B cell (primary cell): ENCODE measurements around the gene PLPP4. TPM values are rescaled to one million over a fixed set of nuclear protein-coding genes. Genes with fewer than 3 reads are reported as not detected.

ENCODE experiments used
- ATAC-seq: fragments of 200-7000 bp; cut with Tn5 transposase; one replicate; pipeline ENCODE4 v1.10.0; 2021; ENCODE audit warnings: low read depth, mild to moderate bottlenecking, moderate number of reproducible peaks, moderate library complexity
- CTCF ChIA-PET: fragments of 350-600 bp; sonication (Branson Sonifier 250); formaldehyde crosslinking; loops from one replicate; lab custom pipeline; 2021; ENCODE audit warnings: antibody characterized with exemption, inconsistent platforms; lab: Charles Lee
- POLR2A ChIA-PET: fragments of 350-600 bp; sonication (Branson Sonifier 250); formaldehyde crosslinking; loops from one replicate; lab custom pipeline; 2021; ENCODE audit warnings: antibody characterized with exemption; lab: Charles Lee
- DNase-seq: peaks from one replicate; pipeline ENCODE4 v3.0.0; 2013
- H2AFZ ChIP-seq: 2 replicates; pipeline ENCODE4 v1.6.1; 2012; ENCODE audit warnings: mild to moderate bottlenecking, low read depth, low read length; ENCODE audit not compliant: insufficient read depth, poor library complexity, severe bottlenecking
- H3K27ac ChIP-seq, 2 donors: 1 replicate in 1 of 2; 2 replicates in 1 of 2; pipeline ENCODE4 v1.5.1; 2012 to 2013; ENCODE audit warnings: low read length in 2 of 2, mild to moderate bottlenecking in 2 of 2, moderate library complexity in 1 of 2
- H3K27me3 ChIP-seq, 4 experiments: fragments of 200-600 bp in 1 of 4; sonication (generic) in 1 of 4; replicated peaks in 1 of 4; 1 replicate in 2 of 4; 2 replicates in 2 of 4; pipeline versions ENCODE4 v1.6.1 to v1.7.0; 2013 to 2016; ENCODE audit warnings: low read length in 3 of 4, mild to moderate bottlenecking in 2 of 4, mixed read lengths in 1 of 4, moderate library complexity in 1 of 4; ENCODE audit not compliant: insufficient read depth in 4 of 4, control insufficient read depth in 3 of 4; ENCODE audit errors: control extremely low read depth in 1 of 4
- H3K36me3 ChIP-seq, 2 experiments: replicated peaks in 1 of 2; 1 replicate in 1 of 2; 2 replicates in 1 of 2; pipeline versions ENCODE4 v1.6.1 to v1.7.1; 2013; ENCODE audit warnings: low read length in 1 of 2; ENCODE audit not compliant: insufficient read depth in 2 of 2, control insufficient read depth in 1 of 2; ENCODE audit errors: control extremely low read depth in 1 of 2, extremely low read depth in 1 of 2
- H3K4me1 ChIP-seq, 2 donors: fragments of 200-600 bp in 1 of 2; sonication (generic) in 1 of 2; 1 replicate in 1 of 2; 2 replicates in 1 of 2; pipeline versions ENCODE4 v1.5.1 to v1.6.1; 2013 to 2017; ENCODE audit warnings: low read length in 2 of 2; ENCODE audit not compliant: control insufficient read depth in 2 of 2, insufficient read depth in 2 of 2
- H3K4me2 ChIP-seq: replicated peaks from 2 replicates; pipeline ENCODE3; 2012; ENCODE audit warnings: mild to moderate bottlenecking, low read depth, low read length; ENCODE audit not compliant: poor library complexity, severe bottlenecking
- H3K4me3 ChIP-seq, 5 experiments: fragments of 200-600 bp in 1 of 5; sonication (generic) in 1 of 5; 1 replicate in 3 of 5; 2 replicates in 2 of 5; pipeline versions ENCODE4 v1.5.1 to v1.7.0; 2011 to 2016; ENCODE audit warnings: low read length in 4 of 5, mild to moderate bottlenecking in 4 of 5, low read depth in 2 of 5, control low read depth in 1 of 5, moderate library complexity in 1 of 5; ENCODE audit not compliant: insufficient read depth in 1 of 5; ENCODE audit errors: control extremely low read depth in 1 of 5, extremely low read depth in 1 of 5
- H3K79me2 ChIP-seq: fragments of 200-600 bp; sonication (generic); one replicate; pipeline ENCODE4 v1.6.0; 2016; ENCODE audit warnings: low read length; ENCODE audit not compliant: control insufficient read depth, insufficient read depth
- H3K9ac ChIP-seq: fragments of 200-600 bp; sonication (generic); 2 replicates; pipeline ENCODE4 v1.6.1; 2017; ENCODE audit warnings: mild to moderate bottlenecking, low read length, moderate library complexity
- H3K9me3 ChIP-seq, 3 donors: one replicate each; pipeline versions ENCODE4 v1.6.1 to v1.7.1; 2013; ENCODE audit warnings: low read length in 2 of 3; ENCODE audit not compliant: control insufficient read depth in 2 of 3, insufficient read depth in 1 of 3; ENCODE audit errors: control extremely low read depth in 1 of 3
- H4K20me1 ChIP-seq: 2 replicates; pipeline ENCODE4 v1.6.0; 2012; ENCODE audit warnings: mild to moderate bottlenecking, low read length; ENCODE audit not compliant: insufficient read depth, control insufficient read depth, poor library complexity, severe bottlenecking
- H3K27ac Mint-ChIP-seq: one replicate; pipeline ENCODE4 v1.8.0; 2021; ENCODE audit warnings: mixed read lengths
- H3K27me3 Mint-ChIP-seq: one replicate; pipeline ENCODE4 v1.8.0; 2021; ENCODE audit warnings: mixed read lengths
- H3K4me1 Mint-ChIP-seq: one replicate; pipeline ENCODE4 v1.8.0; 2021; ENCODE audit warnings: mixed read lengths
- H3K4me3 Mint-ChIP-seq: one replicate; pipeline ENCODE4 v1.8.0; 2021; ENCODE audit warnings: mixed read lengths
- H3K9me3 Mint-ChIP-seq: one replicate; pipeline ENCODE4 v1.8.0; 2022; ENCODE audit warnings: mixed read lengths; ENCODE audit not compliant: insufficient read depth
- EZH2 ChIP-seq: IDR thresholded peaks from 2 replicates; pipeline ENCODE4 v1.6.1; 2012; ENCODE audit warnings: borderline replicate concordance, low read depth, mild to moderate bottlenecking, moderate library complexity, low read length; ENCODE audit not compliant: insufficient read depth, poor library complexity, severe bottlenecking
- WGBS: methylation state at CpG from one replicate; pipeline ENCODE4 v1.1.5; 2013; ENCODE audit warnings: missing lambda C conversion rate; ENCODE audit not compliant: insufficient coverage; 5-methylcytosine and 5-hydroxymethylcytosine counted together
- intact Hi-C: fragments of 100-400 bp; cut with micrococcal nuclease; formaldehyde crosslinking; loops from one replicate; pipeline ENCODE4 v1.10.0; 2022
- polyA plus RNA-seq: library from polyadenylated mRNA; depleted of rRNA; stranded (reverse); fragments of >200 nt; gene quantifications from 2 replicates; pipeline ENCODE4 v1.2.3, GENCODE V29; 2012
- total RNA-seq, 2 donors: library from RNA; stranded (reverse); fragments of 120-200 nt in 1 of 2; gene quantifications; 1 replicate in 1 of 2; 2 replicates in 1 of 2; pipeline versions ENCODE4 v1.2.3 to v1.2.4, GENCODE V29; 2013 to 2022
- TF ChIP-seq, protein P1 (sequence below): fragments of 200-600 bp; IDR thresholded peaks from one replicate; pipeline ENCODE4 v1.8.0; 2022; ENCODE audit warnings: antibody characterized with exemption, mild to moderate bottlenecking

Gene PLPP4
- total and polyA plus RNA-seq, 2 donors (not counting 1 experiment from before 2014, with no cell fraction given) = not detected

DNA sequence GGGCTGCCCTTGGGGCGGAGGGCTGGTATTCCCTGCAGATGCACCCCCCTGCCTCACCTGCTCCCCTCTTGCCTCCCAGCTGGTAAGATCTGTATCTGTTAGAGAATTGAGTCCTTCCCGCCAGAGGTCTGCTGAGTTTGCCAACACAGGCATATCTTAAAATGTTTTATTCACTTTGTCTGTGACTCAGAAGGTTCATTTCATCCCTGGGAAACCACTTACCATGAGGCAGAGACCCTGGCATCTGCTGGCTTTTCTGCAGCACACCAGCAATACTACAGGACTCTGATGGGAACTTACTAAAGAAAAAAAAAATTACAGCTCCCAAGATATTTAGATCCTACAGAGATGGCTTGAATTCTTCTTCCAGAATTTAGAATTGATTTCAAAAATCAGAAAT is 131.3 kb downstream of the PLPP4 start:
- no peak for TF ChIP-seq EZH2
- TF ChIP-seq, protein P1, sequence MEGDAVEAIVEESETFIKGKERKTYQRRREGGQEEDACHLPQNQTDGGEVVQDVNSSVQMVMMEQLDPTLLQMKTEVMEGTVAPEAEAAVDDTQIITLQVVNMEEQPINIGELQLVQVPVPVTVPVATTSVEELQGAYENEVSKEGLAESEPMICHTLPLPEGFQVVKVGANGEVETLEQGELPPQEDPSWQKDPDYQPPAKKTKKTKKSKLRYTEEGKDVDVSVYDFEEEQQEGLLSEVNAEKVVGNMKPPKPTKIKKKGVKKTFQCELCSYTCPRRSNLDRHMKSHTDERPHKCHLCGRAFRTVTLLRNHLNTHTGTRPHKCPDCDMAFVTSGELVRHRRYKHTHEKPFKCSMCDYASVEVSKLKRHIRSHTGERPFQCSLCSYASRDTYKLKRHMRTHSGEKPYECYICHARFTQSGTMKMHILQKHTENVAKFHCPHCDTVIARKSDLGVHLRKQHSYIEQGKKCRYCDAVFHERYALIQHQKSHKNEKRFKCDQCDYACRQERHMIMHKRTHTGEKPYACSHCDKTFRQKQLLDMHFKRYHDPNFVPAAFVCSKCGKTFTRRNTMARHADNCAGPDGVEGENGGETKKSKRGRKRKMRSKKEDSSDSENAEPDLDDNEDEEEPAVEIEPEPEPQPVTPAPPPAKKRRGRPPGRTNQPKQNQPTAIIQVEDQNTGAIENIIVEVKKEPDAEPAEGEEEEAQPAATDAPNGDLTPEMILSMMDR = no peak
- Histone ChIP-seq H3K27me3 (no peaks in the 10 kb centered on the region), H3K36me3 (no peaks in the 10 kb centered on the region), H3K9ac (no peak overlapping the region), H3K4me3 (no peak overlapping the region), H3K4me1 (no peaks in the 10 kb centered on the region), H3K9me3 (no peaks in the 10 kb centered on the region), H3K79me2 (no peaks in the 10 kb centered on the region), H3K27ac (no peak overlapping the region), H3K4me2 (no peak overlapping the region), H2AFZ (no peak overlapping the region), H4K20me1 (no peaks in the 10 kb centered on the region)
- ChIA-PET CTCF (no interaction called here), POLR2A (no interaction called here)
- no CpG with 5 or more reads among the region's 2 CpGs for WGBS
- intact Hi-C loops = no loop called here
- DNase-seq = no peak
- peaks cover 7% of the 10 kb centered on the region for H3K27me3 Mint-ChIP-seq
- no peaks in the 10 kb centered on the region for H3K4me1 Mint-ChIP-seq
- peaks cover 2% of the 10 kb centered on the region for H3K9me3 Mint-ChIP-seq
- H3K4me3 Mint-ChIP-seq = no peak overlapping the region
- no peak overlapping the region for H3K27ac Mint-ChIP-seq
- ATAC-seq = no peak

DNA sequence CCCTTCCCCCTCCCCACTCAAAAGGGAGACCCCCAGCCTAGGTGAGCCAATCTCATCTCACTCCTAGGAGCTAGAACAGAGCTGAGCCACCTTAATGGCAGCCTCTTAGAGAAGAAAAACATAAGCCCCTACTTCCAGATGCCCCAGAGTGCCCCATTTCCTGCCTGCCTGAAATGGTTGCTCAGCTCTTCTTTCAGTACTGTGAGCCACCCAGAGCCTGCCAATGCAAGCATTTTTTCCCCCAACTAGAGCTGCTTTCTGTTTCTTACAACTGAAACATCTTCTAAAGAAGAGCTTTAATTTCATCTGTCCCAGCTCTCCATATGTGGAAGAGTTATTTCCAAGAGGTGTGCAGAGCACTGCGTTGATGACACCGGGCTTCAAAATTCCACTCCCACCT is 136.7 kb downstream of the PLPP4 start:
- H3K36me3 ChIP-seq = no peaks in the 10 kb centered on the region
- ATAC-seq (no peak), DNase-seq (no peak)
- Mint-ChIP-seq H3K4me3 (no peak overlapping the region), H3K9me3 (peaks cover 2% of the 10 kb centered on the region), H3K27me3 (peaks cover 7% of the 10 kb centered on the region), H3K27ac (no peak overlapping the region), H3K4me1 (no peaks in the 10 kb centered on the region)
- ChIA-PET POLR2A (no interaction called here), CTCF (no interaction called here)
- H2AFZ ChIP-seq = no peak overlapping the region
- H3K27me3 ChIP-seq = no peaks in the 10 kb centered on the region
- no peaks in the 10 kb centered on the region for H4K20me1 ChIP-seq
- no CpG with 5 or more reads among the region's 2 CpGs for WGBS
- H3K9me3 ChIP-seq = no peaks in the 10 kb centered on the region
- no peak overlapping the region for H3K4me2 ChIP-seq
- H3K4me1 ChIP-seq = no peaks in the 10 kb centered on the region
- no peak overlapping the region for H3K4me3 ChIP-seq
- no peaks in the 10 kb centered on the region for H3K79me2 ChIP-seq
- H3K9ac ChIP-seq = no peak overlapping the region
- intact Hi-C loops = no loop called here
- no peak for TF ChIP-seq EZH2
- TF ChIP-seq, protein P1 = no peak
- H3K27ac ChIP-seq = no peak overlapping the region
